Measurements from ENCODE around the gene RNASEH2B. TPM values are rescaled to one million over a fixed set of nuclear protein-coding genes. Genes with fewer than 3 reads are reported as not detected.

Gene RNASEH2B
- total and polyA plus RNA-seq, 2 experiments from 2014 or later, result 22.3 to 30.9 TPM

DNA sequence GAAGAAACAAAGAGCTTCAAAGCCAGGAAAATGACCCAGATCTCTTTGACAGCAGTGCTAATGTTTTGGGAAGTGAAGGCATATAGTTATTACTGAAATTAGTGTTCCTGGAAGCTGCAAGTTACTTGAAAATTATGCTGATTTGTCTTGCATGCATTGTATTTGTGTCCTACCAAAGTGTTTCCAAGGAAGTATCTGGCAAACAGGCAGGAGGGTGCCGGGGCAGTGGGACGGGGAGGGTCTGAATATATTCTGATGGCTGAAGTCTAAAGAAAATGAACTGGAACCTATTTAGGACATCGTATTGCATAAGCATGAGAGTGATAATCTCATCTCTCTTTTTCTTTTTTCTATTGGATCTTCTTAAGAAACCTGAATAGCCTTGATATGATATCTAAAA is 9.0 kb downstream of the RNASEH2B start:
- Histone ChIP-seq H3K79me2 (peaks cover 87% of the 10 kb centered on the region), H3K27me3 (no peaks in the 10 kb centered on the region), H2AFZ (no peak overlapping the region), H3K9me3 (ENCODE audit: low read depth) (peaks cover 11% of the 10 kb centered on the region), H3K36me3 (replicated peaks; ENCODE audit: insufficient read depth, low read depth) (no peaks in the 10 kb centered on the region), H4K20me1 (ENCODE audit: insufficient read depth, poor library complexity, severe bottlenecking) (no peaks in the 10 kb centered on the region), H3K9me2 (replicated peaks; ENCODE audit: insufficient read depth) (no peaks in the 10 kb centered on the region), H3K4me1 (ENCODE audit: insufficient read depth) (no peaks in the 10 kb centered on the region), H3K4me3 (no peak overlapping the region), H3K4me2 (no peak overlapping the region), H3K27ac (no peak overlapping the region)
- DNase-seq (ENCODE audit: low spot score), result no peak
- TF ChIP-seq EZH2phosphoT487 (IDR thresholded peaks at IDR 0.05; ENCODE audit: low read depth, severe bottlenecking, unreplicated experiment) (no peak), EZH2 (IDR thresholded peaks at IDR 0.05; ENCODE audit: borderline replicate concordance) (no peak)
- TF ChIP-seq, protein P1, sequence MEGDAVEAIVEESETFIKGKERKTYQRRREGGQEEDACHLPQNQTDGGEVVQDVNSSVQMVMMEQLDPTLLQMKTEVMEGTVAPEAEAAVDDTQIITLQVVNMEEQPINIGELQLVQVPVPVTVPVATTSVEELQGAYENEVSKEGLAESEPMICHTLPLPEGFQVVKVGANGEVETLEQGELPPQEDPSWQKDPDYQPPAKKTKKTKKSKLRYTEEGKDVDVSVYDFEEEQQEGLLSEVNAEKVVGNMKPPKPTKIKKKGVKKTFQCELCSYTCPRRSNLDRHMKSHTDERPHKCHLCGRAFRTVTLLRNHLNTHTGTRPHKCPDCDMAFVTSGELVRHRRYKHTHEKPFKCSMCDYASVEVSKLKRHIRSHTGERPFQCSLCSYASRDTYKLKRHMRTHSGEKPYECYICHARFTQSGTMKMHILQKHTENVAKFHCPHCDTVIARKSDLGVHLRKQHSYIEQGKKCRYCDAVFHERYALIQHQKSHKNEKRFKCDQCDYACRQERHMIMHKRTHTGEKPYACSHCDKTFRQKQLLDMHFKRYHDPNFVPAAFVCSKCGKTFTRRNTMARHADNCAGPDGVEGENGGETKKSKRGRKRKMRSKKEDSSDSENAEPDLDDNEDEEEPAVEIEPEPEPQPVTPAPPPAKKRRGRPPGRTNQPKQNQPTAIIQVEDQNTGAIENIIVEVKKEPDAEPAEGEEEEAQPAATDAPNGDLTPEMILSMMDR (IDR thresholded peaks at IDR 0.05; ENCODE audit: poor library complexity), result no peak
- WGBS (ENCODE audit: low lambda C conversion rate, missing lambda C conversion rate), result 96% methylated on average over 3 of the region's 3 CpGs

DNA sequence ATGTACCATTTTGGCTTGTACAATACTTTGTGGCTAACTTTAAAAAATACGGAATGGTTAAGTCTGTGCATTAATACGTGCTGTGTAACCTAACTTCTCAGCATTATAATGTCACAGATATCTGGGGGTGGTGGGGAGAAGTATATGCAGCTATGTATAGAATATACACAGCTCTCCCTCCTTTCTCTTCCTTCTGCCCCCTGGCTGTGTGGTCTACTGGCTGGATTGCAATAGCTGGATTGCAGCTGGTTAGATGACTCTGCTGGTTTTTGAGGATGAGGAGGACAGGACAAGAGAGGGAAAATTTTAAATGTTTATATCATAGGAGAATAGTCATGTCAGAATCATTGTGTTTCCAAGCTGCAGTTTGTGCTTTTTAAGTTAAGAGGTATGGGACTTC is 9.7 kb downstream of the RNASEH2B start:
- H3K4me2 ChIP-seq, result no peak overlapping the region
- H3K27ac ChIP-seq, result no peak overlapping the region
- peaks cover 18% of the 10 kb centered on the region for H3K9me3 ChIP-seq (ENCODE audit: low read depth)
- TF ChIP-seq EZH2phosphoT487 (IDR thresholded peaks at IDR 0.05; ENCODE audit: low read depth, severe bottlenecking, unreplicated experiment) (no peak), EZH2 (IDR thresholded peaks at IDR 0.05; ENCODE audit: borderline replicate concordance) (no peak)
- TF ChIP-seq, protein P1 (IDR thresholded peaks at IDR 0.05; ENCODE audit: poor library complexity), result no peak
- H3K79me2 ChIP-seq, result peaks cover 84% of the 10 kb centered on the region
- no peaks in the 10 kb centered on the region for H3K27me3 ChIP-seq
- no peaks in the 10 kb centered on the region for H3K9me2 ChIP-seq (replicated peaks; ENCODE audit: insufficient read depth)
- no peaks in the 10 kb centered on the region for H3K4me1 ChIP-seq (ENCODE audit: insufficient read depth)
- no peaks in the 10 kb centered on the region for H4K20me1 ChIP-seq (ENCODE audit: insufficient read depth, poor library complexity, severe bottlenecking)
- no peaks in the 10 kb centered on the region for H3K36me3 ChIP-seq (replicated peaks; ENCODE audit: insufficient read depth, low read depth)
- no peak overlapping the region for H3K4me3 ChIP-seq
- WGBS (ENCODE audit: low lambda C conversion rate, missing lambda C conversion rate), result 97% methylated on average over 2 of the region's 2 CpGs
- no peak overlapping the region for H2AFZ ChIP-seq
- no peak for DNase-seq (ENCODE audit: low spot score)

DNA sequence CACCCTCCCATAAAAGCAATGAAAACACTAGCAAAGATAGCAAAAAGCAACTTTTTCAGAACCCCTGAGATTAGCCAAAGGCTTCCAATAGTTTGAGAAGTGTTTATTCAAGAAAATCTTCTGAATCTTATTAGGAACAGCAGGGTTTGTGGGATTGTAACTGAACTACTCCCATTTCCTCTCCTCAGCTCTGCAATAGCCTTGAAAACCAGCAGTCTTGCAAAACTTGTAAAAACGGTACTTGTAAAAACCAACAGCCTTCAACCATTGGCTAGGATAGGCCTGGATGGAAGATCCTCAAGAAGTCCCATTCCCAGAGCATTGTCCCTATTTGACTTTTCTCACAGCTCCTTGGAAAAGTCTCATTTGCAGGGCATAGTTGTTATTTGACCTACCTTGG is 12.1 kb downstream of the RNASEH2B start:
- Histone ChIP-seq H3K4me2 (no peak overlapping the region), H3K27ac (no peak overlapping the region), H3K36me3 (replicated peaks; ENCODE audit: insufficient read depth, low read depth) (no peaks in the 10 kb centered on the region), H3K79me2 (peaks cover 81% of the 10 kb centered on the region), H3K9me3 (ENCODE audit: low read depth) (peaks cover 27% of the 10 kb centered on the region), H4K20me1 (ENCODE audit: insufficient read depth, poor library complexity, severe bottlenecking) (no peaks in the 10 kb centered on the region), H2AFZ (no peak overlapping the region), H3K27me3 (no peaks in the 10 kb centered on the region), H3K9me2 (replicated peaks; ENCODE audit: insufficient read depth) (no peaks in the 10 kb centered on the region), H3K4me1 (ENCODE audit: insufficient read depth) (no peaks in the 10 kb centered on the region), H3K4me3 (no peak overlapping the region)
- TF ChIP-seq EZH2 (IDR thresholded peaks at IDR 0.05; ENCODE audit: borderline replicate concordance), result no peak
- TF ChIP-seq EZH2phosphoT487 (IDR thresholded peaks at IDR 0.05; ENCODE audit: low read depth, severe bottlenecking, unreplicated experiment), result no peak
- TF ChIP-seq, protein P1 (IDR thresholded peaks at IDR 0.05; ENCODE audit: poor library complexity), result no peak
- WGBS (ENCODE audit: low lambda C conversion rate, missing lambda C conversion rate), result 100% methylated on average over 1 of the region's 1 CpG
- DNase-seq (ENCODE audit: low spot score), result no peak

DNA sequence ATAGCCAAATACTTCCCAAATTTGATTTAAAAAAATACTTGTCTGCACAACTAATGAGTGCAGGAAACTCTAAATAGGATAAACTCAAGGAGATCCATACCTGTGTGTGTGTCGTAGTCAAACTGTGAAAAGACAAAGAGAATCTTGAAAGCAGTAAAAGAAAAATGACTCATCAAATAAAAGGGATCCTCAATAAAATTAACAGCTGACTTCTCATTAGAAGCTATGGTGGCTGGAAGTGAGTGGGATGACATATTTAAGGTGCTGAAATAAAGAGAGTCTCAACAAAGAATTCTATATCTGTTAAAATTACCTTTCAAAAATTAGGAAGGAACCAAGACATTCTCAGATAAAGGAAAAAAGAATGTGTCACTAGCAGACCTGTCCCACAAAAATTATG is 13.7 kb downstream of the RNASEH2B start:
- no peaks in the 10 kb centered on the region for H3K27me3 ChIP-seq
- peaks cover 27% of the 10 kb centered on the region for H3K9me3 ChIP-seq (ENCODE audit: low read depth)
- 96% methylated on average over 1 of the region's 1 CpG for WGBS (ENCODE audit: low lambda C conversion rate, missing lambda C conversion rate)
- TF ChIP-seq, protein P1 (IDR thresholded peaks at IDR 0.05; ENCODE audit: poor library complexity), result no peak
- no peak for TF ChIP-seq EZH2phosphoT487 (IDR thresholded peaks at IDR 0.05; ENCODE audit: low read depth, severe bottlenecking, unreplicated experiment)
- TF ChIP-seq EZH2 (IDR thresholded peaks at IDR 0.05; ENCODE audit: borderline replicate concordance), result no peak
- H3K4me2 ChIP-seq, result no peak overlapping the region
- no peak for DNase-seq (ENCODE audit: low spot score)
- no peak overlapping the region for H3K27ac ChIP-seq
- no peaks in the 10 kb centered on the region for H3K9me2 ChIP-seq (replicated peaks; ENCODE audit: insufficient read depth)
- H3K4me1 ChIP-seq (ENCODE audit: insufficient read depth), result no peaks in the 10 kb centered on the region
- H3K4me3 ChIP-seq, result no peak overlapping the region
- no peak overlapping the region for H2AFZ ChIP-seq
- no peaks in the 10 kb centered on the region for H4K20me1 ChIP-seq (ENCODE audit: insufficient read depth, poor library complexity, severe bottlenecking)
- H3K79me2 ChIP-seq, result peaks cover 68% of the 10 kb centered on the region
- no peaks in the 10 kb centered on the region for H3K36me3 ChIP-seq (replicated peaks; ENCODE audit: insufficient read depth, low read depth)
